Measurements from ENCODE around the gene R3HDML.

- no peak for TF ChIP-seq GATA3 (IDR thresholded peaks at IDR 0.05; ENCODE audit: low read depth, low read length)
- no peak for TF ChIP-seq GATA2 (IDR thresholded peaks at IDR 0.05; ENCODE audit: low read depth, low read length)
Measured at GRCh38 chr20:44302736-44303135, 34.1 kb upstream of the R3HDML start.

All from SH-SY5Y (cell line).